Measurements from ENCODE around the gene ACCSL. TPM values are rescaled to one million over a fixed set of nuclear protein-coding genes. Genes with fewer than 3 reads are reported as not detected.

Gene ACCSL
- total RNA-seq, 1 experiment from 2014 or later = not detected

- no peaks in the 10 kb centered on the region for H3K27me3 Mint-ChIP-seq (ENCODE audit: insufficient read depth, unreplicated experiment)
- CTCF ChIA-PET = interaction anchor here (0.6 to 1.6 kb wide), 6 partner anchors 10 to 164 kb away, joined by 3 to 6 read pairs (median 4); no protein-coding TSS in a partner anchor
- H3K4me3 Mint-ChIP-seq (ENCODE audit: unreplicated experiment) = peak overlapping the region; percentile 78
- H3K9me3 Mint-ChIP-seq (ENCODE audit: unreplicated experiment) = no peaks in the 10 kb centered on the region
- H3K4me1 Mint-ChIP-seq (ENCODE audit: insufficient read depth, unreplicated experiment) = peaks cover 11% of the 10 kb centered on the region
- no peak for TF ChIP-seq CTCF (IDR thresholded peaks at IDR 0.05; ENCODE audit: unreplicated experiment)
- H3K27ac Mint-ChIP-seq (ENCODE audit: low read depth, unreplicated experiment) = no peak overlapping the region
- BruUV-seq (replicated peaks) = no TSS peak
- no peak for DNase-seq (ENCODE audit: unreplicated experiment)
- intact Hi-C loops (cut with micrococcal nuclease) = no loop called here
- POLR2A ChIA-PET = interaction anchor here (2.7 kb wide), 1 partner anchor 29 kb away, joined by 16 read pairs; the partner anchor contains the start of gene EXT2
- no peaks in the 10 kb centered on the region for H3K36me3 Mint-ChIP-seq (ENCODE audit: insufficient read depth, unreplicated experiment)
These were observed 17.4 kb downstream of the ACCSL start for GRCh38 chr11:44065161-44065661.

DNA sequence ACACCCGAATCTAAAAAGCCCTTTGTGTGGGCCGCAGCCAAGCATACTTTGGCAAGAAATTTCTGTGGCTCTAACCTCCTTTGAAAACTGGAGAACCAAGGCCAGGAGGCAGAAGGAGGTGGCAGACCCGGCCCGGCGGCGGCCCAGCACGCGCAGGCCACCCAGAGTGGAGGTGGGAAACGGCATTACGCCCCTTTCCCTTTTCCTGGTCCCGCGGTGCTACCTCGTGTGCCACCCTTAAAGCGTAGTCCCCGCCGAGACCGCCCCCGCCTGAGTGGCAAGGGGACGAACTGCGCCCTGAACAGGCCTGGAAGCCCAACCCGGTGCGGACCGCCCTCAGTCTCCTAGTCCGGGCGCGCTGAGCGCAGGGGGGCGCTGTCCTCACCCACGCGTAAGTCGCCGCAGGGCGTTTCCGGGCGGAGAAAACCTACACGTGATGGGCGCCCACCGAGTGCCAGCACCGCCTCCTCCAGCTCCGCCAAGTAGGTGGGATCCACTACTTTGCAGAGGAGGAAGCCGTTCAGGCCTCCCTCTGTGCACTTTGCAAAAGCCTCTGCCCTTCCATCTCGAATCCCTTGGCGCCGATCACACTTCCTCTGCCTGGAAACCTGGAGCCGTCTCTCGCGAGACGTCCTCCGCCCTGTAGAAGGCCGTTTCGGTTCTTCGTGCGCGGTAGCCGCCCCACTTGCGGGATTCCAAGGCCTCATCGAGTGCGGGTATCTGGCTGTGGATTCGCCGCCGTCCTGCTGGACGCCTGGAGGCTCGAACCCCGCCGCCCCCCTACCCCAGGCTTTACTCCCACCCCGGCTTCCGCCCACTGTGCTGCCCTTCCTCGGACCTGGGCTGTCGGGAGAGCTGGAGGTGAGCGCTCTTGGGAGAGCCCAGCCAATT, 18.3 kb downstream of the ACCSL start, which contains the start of gene ACCS:
Gene ACCS (plus strand): TSS at position 430 of the 891 bp plus-strand sequence. CDS start 1,358 bp downstream, outside the sequence.
- Mint-ChIP-seq H3K4me3 (ENCODE audit: unreplicated experiment) (peak within 1 kb of the TSS; percentile 78), H3K27ac (ENCODE audit: low read depth, unreplicated experiment) (peak within 1 kb of the TSS; percentile 89), H3K4me1 (ENCODE audit: insufficient read depth, unreplicated experiment) (peaks cover 11% of the 10 kb centered on the region), H3K27me3 (ENCODE audit: insufficient read depth, unreplicated experiment) (no peaks in the 10 kb centered on the region), H3K9me3 (ENCODE audit: unreplicated experiment) (no peaks in the 10 kb centered on the region), H3K36me3 (ENCODE audit: insufficient read depth, unreplicated experiment) (no peaks in the 10 kb centered on the region)
- ChIA-PET POLR2A (interaction anchor here (0.6 to 2.7 kb wide), 8 partner anchors 9 to 185 kb away, joined by 3 to 16 read pairs (median 4); partner anchors contain the start of gene EXT2), CTCF (interaction anchor here (0.5 to 1.6 kb wide), 10 partner anchors 9 to 176 kb away, joined by 3 to 7 read pairs (median 3); partner anchors contain the start of gene EXT2)
- BruUV-seq (replicated peaks) = no TSS peak
- peak; percentile 56 for TF ChIP-seq CTCF (IDR thresholded peaks at IDR 0.05; ENCODE audit: unreplicated experiment)
- intact Hi-C loops (cut with micrococcal nuclease) = no loop called here
- peak; percentile 85 for DNase-seq (ENCODE audit: unreplicated experiment)

DNA sequence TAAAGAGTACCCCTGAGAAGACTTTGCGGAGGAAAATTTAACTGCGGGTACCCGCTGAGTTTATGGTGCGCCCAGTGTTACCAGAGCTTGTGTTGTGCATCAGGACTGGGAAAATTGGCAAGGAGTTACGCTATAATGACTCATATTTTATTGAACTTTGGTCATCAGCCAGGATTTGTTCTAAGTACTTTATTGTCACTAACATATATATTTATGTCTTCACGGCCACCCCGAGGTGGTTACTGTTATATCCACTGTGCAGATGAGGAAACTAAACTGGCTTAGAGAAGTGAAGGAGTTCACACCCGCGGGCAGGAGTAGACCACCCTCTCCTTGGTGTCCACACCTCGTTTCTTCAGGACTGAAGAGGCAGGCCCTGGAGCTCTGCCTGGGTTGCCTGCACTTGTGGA, 19.0 kb downstream of the ACCSL start:
- intact Hi-C loops (cut with micrococcal nuclease) = no loop called here
- Mint-ChIP-seq H3K4me1 (ENCODE audit: insufficient read depth, unreplicated experiment) (peaks cover 11% of the 10 kb centered on the region), H3K27ac (ENCODE audit: low read depth, unreplicated experiment) (peak overlapping the region; percentile 89), H3K9me3 (ENCODE audit: unreplicated experiment) (no peaks in the 10 kb centered on the region), H3K36me3 (ENCODE audit: insufficient read depth, unreplicated experiment) (no peaks in the 10 kb centered on the region), H3K27me3 (ENCODE audit: insufficient read depth, unreplicated experiment) (no peaks in the 10 kb centered on the region), H3K4me3 (ENCODE audit: unreplicated experiment) (peak overlapping the region; percentile 78)
- BruUV-seq (replicated peaks) = TSS peak; percentile 73
- DNase-seq (ENCODE audit: unreplicated experiment) = peak; percentile 78
- POLR2A ChIA-PET = interaction anchor here (0.6 to 2.7 kb wide), 8 partner anchors 8 to 186 kb away, joined by 3 to 16 read pairs (median 4); partner anchors contain the start of gene EXT2
- CTCF ChIA-PET = interaction anchor here (0.5 to 1.6 kb wide), 8 partner anchors 8 to 177 kb away, joined by 3 to 6 read pairs (median 3); partner anchors contain the start of gene EXT2
- no peak for TF ChIP-seq CTCF (IDR thresholded peaks at IDR 0.05; ENCODE audit: unreplicated experiment)

- intact Hi-C loops (cut with micrococcal nuclease) = no loop called here
These were observed 19.5 kb downstream of the ACCSL start for GRCh38 chr11:44067266-44067665.

More at GRCh38 chr11:44067266-44067665, 19.5 kb downstream of the ACCSL start:
- no peak overlapping the region for H3K27ac Mint-ChIP-seq (ENCODE audit: low read depth, unreplicated experiment)
- TF ChIP-seq CTCF (IDR thresholded peaks at IDR 0.05; ENCODE audit: unreplicated experiment) = no peak
- H3K36me3 Mint-ChIP-seq (ENCODE audit: insufficient read depth, unreplicated experiment) = no peaks in the 10 kb centered on the region
- H3K9me3 Mint-ChIP-seq (ENCODE audit: unreplicated experiment) = no peaks in the 10 kb centered on the region
- CTCF ChIA-PET = interaction anchor here (0.7 to 2.0 kb wide), 4 partner anchors 11 to 177 kb away, joined by 3 to 14 read pairs (median 3); no protein-coding TSS in a partner anchor
- no TSS peak for BruUV-seq (replicated peaks)
- H3K4me1 Mint-ChIP-seq (ENCODE audit: insufficient read depth, unreplicated experiment) = peaks cover 11% of the 10 kb centered on the region
- no peaks in the 10 kb centered on the region for H3K27me3 Mint-ChIP-seq (ENCODE audit: insufficient read depth, unreplicated experiment)
- DNase-seq (ENCODE audit: unreplicated experiment) = no peak
- peak overlapping the region; percentile 78 for H3K4me3 Mint-ChIP-seq (ENCODE audit: unreplicated experiment)
- POLR2A ChIA-PET = interaction anchor here (1.1 to 2.7 kb wide), 4 partner anchors 8 to 186 kb away, joined by 3 to 16 read pairs (median 4); partner anchors contain the start of gene EXT2
